GM18519 (cell line): Measurements from ENCODE around the gene SLC32A1.

Experiments used
- ATAC-seq: cut with Tn5 transposase; IDR thresholded peaks from one replicate; pipeline ENCODE4 v1.9.1; 2021; ENCODE audit warnings: mild to moderate bottlenecking, moderate library complexity; ENCODE audit not compliant: unreplicated experiment, low FRiP score

The SLC32A1 gene, protein sequence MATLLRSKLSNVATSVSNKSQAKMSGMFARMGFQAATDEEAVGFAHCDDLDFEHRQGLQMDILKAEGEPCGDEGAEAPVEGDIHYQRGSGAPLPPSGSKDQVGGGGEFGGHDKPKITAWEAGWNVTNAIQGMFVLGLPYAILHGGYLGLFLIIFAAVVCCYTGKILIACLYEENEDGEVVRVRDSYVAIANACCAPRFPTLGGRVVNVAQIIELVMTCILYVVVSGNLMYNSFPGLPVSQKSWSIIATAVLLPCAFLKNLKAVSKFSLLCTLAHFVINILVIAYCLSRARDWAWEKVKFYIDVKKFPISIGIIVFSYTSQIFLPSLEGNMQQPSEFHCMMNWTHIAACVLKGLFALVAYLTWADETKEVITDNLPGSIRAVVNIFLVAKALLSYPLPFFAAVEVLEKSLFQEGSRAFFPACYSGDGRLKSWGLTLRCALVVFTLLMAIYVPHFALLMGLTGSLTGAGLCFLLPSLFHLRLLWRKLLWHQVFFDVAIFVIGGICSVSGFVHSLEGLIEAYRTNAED

DNA sequence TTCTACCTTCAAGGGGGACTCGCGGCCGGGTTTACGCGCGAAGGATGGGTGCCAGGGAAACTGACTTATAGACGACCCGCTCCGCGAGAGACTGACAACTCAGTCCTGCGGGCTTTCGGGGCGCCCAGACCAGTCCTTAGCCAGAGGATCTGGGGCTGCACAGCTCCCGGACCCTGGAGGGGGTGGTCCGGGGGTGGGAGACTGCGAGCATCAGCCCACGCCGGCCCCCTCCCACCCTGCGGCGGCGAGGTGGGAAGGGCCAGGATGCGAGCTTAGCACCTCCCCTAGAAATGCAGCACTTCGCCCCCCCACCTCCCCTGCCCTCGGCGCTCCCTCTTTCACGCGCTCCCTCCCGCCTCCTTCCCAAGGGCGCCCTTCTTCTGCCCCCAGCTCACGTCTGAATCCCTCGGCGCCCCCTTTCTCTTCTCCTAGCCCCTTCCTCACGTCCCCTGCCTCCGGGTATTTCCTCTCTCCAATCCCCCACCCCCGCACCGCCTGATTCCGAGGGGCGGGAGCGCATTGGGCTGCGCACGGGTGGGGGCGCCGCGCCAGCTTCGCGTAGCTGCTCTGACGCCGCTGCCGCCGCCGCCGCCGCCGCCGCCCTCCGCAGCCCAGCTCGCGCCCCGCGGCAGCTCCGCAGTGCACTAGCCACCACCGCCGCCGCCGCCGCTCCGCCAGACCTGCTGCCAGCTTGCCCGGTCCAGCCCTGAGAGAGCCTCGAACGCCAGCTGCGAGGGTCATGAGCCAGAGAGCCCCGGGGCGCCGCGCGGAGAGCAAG is at the start of gene SLC32A1:
SLC32A1 (plus strand) TSS at position 639 of the 778 bp plus-strand sequence. CDS start 239 bp downstream, outside the sequence.
- no peak for ATAC-seq

DNA sequence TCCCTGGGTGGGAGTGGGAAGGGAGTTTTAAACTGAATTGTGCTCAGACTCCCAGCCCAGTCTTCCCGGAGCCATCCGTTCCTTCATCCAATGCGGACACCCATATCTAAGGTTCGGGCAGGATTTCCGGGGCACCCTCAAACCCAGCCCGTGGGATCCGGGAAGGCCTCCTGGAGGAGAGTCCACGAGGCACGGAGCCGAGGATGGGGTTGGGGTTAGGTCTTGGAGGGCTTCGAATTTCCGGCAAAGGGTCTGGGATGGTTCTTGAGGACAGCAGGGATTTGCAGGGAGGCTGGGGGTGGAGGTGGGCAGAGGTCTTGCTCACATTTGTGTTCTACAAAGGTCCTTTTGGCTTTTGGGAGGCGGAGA is 49.5 kb upstream of the SLC32A1 start:
- ATAC-seq: no peak

DNA sequence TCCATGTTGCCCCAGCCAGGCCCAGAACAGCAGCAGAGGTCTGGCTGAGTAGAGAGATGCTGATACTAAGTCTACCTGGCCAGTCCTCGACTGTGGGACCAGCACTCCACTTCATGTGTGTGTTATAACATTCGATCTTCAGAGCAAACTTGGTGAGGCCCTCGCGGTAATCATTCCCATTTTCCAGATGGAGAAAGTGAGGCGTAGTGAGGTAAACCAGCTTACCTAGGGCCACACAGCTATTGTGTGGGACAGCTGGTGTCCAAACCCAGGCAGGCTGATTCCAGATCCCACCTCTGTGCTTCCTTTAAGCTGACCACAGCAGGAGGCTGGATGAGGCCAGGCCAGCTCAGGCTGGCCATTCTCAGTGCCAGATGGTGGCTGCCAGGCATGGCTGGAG is 47.7 kb upstream of the SLC32A1 start:
- ATAC-seq: no peak

DNA sequence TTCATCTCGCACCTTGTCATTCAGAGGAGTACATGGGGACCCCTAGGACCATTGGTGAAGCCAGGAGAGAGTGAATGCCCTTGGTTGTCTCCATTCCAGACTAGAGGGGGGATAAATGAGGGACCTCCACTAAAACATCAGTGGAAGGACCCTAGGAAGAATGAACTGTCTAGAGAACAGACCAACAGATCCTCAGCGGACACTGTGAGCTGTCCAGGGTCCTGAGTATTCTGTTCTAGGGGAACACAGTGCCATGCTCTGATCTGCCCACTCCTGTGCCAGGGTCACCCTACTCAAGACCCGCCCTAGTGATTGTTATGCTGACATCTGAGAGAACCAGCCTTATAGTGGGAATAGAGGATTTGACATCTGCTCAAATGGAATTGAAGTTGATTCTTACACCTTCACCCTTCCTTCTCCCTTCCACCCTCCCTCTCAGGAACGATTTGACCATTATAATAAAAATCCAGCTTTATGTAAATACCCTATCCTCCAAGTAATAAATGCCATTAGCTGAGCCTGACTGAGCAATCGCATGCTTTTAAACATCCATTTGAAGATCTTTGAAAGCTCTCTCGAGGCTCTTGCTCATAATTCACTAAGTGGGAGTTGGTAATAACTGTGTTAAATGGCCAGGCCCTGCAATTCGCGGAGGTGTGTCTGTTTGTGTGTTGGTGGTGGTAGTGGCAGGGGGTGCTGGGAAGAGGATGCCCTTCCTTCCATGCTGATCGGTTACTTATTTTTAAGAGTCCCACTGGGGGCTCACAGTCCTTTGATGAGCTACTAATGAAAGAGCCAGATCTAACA is 43.6 kb upstream of the SLC32A1 start:
- ATAC-seq: no peak

DNA sequence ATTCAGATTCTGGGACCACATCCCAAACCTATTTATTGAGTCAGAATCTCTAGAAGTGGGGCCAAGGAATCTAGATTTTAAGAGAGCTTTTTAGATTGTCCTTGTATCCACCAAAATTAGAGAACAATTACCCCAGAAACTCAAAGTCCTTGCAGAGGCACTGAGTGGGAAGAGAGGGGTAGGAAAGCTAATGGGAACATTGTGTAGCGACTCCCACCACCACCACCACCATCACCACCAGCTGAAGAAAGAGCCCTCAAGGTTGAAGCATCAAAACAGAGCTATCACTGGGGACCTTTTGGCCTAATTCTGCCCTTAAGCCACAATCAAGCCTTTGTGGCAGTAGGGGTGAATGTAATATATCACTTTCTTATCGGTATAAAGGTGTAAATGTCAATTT is 39.0 kb upstream of the SLC32A1 start:
- no peak for ATAC-seq

DNA sequence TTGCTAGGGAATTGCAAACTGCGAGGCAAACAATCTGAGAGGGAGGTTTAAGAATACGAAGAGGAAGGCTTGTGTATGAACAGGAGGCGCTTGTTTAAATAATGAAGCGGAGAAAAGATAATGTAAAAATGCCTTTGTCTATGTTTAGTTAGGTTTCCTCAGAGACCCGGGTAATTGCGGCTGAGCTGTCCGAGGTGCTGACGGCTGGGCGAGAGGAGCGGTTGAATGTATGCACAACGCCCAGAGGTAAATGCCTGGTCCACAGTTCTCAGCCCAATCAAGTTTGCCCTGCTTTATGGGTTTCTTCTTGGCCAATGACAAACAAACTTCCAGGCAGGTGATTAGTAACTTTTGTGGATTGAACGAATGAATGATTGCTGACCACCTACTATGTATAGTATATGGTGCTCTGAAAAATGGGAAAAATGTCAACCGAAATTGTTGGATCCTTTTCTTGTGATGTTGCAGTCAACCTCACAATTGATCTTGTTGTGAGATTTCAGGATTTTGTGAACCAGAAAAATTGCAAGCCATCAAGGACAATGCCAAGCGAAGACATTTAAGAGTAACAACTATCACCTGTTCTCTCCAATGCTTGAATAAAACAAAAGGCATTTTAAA is 38.3 kb upstream of the SLC32A1 start:
- no peak for ATAC-seq

DNA sequence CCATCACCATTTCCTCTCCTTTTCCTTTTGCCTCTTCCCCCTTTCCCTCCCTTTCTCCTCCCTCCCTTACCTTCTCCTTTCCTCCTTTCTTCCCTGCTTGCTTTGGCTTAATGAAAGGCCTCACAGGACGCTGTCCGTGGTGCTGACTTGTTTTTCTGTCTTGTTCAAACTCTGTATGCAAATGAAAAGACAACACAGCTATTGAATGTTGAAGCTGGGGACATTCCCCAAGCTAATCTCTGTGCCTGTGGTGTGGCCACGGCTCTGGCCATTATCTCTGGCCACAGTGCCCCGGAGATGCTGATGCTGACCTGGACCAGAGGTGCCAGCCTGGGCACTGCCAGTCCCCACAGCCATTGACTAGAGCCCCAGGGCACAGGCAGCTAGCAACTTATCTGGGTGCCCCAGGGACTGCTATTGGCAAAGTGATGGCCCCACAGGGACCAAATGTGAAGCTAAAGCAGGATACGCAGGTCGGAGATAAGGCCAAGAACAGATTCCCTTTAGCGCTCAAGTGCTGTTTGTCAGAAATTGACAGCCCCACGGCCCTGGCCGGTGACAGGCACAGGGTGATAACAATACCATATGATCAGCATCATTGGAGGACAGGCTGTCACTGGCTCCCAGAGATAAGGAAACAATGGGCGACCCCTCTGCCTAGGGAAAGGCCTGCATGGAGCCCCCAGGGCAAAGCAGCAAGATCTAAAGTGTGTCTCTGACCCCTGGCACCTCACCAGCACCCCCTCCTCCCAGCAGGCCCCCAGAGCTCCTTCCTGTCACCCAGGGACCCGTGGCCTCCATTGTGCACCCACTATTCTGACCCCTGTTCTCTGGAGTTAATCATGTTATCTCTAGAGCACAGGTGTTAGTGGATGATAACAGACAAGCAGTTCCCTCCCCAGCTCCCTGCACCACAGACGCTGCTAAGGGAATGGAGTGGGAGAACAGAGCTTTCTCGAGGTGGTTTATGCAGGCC is 31.6 kb upstream of the SLC32A1 start:
- ATAC-seq: no peak

DNA sequence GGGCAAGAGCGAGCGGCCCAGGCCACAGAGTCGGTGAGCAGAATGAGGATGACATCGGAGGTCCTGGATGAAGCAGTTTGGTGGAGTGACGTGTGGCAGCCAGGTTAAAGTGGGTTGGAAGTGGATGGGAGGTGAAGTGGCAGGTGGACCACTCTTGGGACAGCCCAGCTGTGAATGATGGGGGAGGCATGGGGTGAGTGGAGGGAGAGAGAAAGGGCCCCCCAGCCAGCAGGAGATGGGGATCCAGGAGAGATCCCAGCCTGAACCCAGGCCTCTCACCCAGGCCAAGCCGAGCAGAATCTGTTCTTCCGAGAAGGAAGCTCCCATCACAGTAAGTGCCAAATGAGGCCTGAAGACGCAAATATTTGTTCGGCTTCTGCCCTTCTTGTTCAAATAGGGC is 27.0 kb upstream of the SLC32A1 start:
- ATAC-seq: no peak

DNA sequence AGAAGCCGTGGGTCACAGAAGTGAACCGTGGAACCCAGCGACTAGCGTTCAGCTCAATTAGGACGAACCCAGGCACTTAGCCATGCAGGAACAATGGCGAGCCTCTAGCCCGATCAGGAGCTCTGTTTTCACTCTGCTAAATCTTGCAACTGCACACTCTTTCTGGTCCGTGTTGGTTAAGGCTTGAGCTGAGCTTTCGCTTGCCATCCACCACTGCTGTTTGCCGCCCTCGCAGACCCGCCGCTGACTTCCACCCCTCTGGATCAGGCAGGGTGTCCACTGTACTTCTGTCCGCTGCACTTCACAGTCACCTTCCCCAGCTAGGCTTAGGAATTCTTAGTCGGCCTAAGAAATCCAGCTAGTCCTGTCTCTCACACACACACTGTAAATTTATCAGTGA is 25.7 kb upstream of the SLC32A1 start:
- no peak for ATAC-seq

DNA sequence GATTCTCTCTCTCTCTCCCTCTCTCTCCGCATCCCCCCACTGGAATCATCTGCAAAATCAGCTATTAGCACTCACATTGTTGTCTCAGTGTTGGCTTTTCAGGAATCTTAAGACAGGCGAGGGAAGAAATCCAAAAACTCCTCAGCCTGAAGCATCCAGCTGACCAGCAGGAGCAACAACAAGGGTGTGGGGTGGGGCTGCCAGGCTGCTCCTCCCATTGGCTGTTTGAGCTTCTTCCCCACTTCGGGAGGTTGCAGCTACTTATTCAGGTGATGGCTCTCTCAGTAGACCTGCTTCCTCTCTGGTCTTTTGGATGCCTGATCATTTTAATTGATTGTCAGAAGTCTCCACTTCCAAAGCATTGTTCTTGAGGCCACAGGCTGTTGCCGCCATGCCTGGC is 24.1 kb upstream of the SLC32A1 start:
- ATAC-seq: no peak

DNA sequence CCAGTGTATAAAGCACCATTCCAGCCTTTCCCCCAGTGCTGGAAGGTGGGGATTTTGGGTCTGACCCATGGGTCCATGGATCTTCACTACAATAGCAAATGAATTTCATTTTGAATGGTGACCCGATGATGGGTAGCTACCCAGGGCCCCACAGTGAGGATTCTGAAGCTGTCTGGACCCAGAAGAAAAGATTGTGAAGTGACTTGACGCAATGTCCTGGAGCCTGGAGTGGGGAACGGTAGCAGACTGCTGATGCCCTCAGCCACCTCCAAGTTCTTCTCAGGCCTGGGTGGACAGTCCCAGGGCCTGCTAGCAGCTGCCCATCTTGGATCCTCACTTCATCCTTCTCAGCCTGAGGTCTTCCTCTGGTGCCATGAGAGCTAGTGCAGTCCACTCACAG is 23.4 kb upstream of the SLC32A1 start:
- ATAC-seq: no peak

DNA sequence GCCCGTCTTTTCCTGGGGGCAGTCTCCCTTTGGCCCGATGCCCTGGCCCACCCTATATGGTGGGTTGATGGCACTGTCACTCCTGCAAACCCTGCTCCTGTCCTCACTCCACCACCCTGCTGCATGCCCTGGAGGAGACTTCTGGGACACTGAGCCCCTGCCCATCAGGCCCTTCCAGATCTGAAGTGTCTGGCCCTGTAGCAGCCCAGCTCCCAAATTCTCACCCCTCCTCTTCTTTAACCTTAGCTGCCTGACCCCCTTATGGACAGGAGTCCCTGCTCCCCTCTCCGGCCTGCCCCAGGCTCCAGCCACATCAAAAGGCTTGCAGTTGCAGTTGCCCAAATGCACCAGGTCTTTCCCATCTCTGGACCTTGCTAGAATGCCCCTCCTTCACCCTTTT is 20.8 kb upstream of the SLC32A1 start:
- no peak for ATAC-seq

DNA sequence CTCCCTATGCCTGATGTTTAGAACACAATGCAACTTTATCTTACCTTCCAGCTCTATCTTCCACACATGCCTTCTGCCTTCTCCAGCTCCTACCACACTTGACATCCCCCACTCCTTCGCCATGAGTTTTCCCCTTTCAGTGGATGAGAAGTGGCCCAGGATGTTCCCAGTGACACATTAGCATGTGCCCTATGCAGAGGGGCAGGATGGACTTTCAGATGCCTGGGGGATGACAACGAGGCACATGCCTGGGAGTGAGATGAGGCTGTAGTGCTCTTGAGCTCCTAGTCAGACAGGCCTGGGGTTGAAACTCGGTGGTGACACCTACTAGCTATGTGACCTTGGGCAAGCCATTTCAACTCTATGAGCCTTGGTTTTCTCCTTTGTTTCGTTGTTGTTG is 20.1 kb upstream of the SLC32A1 start:
- ATAC-seq: no peak

DNA sequence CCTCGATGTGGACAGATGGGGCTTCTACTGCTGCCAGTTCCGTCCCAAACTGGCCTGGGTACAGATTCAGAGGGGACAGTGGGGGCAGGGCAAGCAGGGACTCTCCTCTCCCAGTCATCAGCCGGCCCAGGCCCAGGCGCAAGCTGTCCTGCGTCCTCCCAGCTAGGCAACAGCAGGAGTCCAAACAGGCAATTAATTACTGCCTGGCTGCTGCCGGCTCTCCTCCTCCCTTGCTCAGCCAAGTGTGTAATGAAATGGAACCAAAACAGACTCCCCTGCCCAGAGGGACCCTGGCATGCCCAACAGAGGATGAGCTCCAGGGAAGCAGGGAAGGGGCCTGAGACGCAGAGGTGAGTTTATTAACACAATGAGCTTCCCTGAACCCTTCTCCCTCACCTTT is 17.8 kb upstream of the SLC32A1 start:
- no peak for ATAC-seq

DNA sequence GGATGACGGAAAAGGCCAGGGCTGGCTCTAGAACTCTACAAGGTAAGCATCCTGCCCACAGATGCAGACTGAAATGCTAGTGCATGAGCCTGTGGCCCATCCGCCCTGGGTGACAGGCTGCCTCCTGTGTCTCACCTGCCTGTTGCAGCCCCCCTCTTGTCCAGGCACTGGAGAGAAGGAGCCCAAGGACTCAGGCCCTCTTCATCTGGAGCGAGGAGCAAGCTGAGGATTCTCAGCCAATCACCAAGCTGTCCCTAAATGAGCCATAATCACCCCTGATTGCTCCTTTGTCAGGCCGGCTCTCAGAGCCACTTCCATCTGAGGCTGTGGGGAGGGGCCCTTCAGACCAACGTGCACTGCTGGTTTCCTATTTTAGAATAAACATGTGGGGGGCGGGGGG is 10.0 kb upstream of the SLC32A1 start:
- no peak for ATAC-seq

DNA sequence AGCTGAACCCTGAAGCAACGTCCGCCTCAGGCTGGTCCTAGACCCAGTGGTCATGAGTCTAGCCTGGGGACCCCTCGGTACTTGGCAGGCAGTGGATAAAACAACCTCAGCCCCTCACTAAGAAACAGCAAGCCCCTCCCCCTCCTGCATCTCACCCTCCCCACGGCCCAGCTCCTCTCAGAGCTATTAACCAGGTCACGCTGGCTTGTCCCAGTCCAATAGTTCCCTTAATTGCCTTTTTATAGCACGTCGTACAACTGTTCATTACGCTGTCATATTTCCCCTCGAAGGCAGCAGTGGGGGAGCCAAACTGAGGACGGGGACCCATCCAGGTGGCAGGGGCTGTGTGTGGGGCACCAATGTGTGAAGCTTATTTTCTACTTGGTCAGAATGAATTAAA is 8.6 kb upstream of the SLC32A1 start:
- ATAC-seq: no peak

DNA sequence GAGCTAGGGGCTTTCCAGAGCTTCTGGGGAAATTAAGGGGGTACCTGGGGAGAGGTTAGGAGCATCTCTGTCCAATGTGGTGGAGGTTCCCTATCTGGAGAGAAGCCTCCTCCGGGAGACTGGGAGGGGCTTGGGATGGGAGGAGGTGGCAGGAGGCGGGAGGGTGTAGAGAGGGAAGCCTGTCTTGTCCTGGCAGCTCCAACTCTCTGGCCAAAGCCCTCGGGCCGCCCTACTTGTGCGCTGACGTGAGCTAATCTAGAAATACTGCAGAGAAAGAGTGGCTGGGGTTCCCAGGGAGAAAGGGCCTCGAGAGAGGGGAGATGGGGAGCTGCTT is 1.6 kb upstream of the SLC32A1 start:
- no peak for ATAC-seq

DNA sequence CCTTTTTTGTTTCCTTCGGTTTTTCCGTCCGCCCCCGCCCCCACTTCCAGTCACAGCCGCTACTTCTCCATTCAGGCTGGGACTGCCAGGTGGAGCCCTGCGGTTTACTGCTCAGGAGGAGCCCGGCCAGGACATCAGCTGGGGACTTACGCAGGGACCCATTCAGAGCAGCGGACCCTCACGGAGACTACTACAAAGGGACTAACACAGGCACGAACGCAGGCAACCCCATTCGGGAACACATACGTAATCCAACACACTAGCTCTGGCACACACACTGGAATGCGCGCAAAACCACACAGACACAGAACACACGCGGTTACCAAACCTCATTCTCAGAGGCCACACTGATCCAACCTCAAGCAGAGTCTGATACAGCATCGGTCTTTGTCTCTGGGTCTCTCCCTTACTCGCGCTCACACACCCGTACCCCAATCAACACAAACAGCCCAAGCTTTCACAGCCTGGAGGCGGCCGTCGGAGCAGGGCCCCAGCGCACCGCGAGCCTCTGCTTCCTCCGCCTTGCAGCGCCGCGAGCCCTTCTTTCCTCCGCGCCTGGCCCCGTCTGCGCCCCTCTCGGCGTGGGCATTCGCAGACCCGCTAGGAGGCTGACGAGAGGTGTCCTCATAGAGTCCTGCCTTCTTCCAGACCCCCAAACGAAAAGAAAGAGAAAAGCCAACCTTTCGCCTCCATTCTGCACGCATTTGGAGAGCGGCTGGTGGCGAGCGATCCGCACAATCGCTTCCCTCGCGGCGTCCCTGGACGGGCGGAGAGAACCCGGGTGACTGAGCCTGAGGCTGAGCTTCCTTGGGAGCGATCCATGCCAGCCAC is 1.1 kb upstream of the SLC32A1 start:
- ATAC-seq: no peak
